A549 (cell line): Measurements from ENCODE around the gene SLC35D1.

Experiments used
- CBX2 ChIP-seq: fragments of 200-600 bp; sonication (generic); IDR thresholded peaks from 2 replicates; pipeline ENCODE4 v1.6.1; 2016; ENCODE audit warnings: low read depth, mild to moderate bottlenecking, borderline replicate concordance
- EHMT2 ChIP-seq: fragments of 200-600 bp; sonication (generic); IDR thresholded peaks from 2 replicates; pipeline ENCODE4 v1.6.1; 2016; ENCODE audit warnings: antibody characterized with exemption, low read depth, mild to moderate bottlenecking, moderate library complexity
- JUN ChIP-seq, 2 experiments: fragments of >200 bp; sonication (Bioruptor Twin); formaldehyde crosslinking; IDR thresholded peaks; 2 replicates in 1 of 2; 3 replicates in 1 of 2; pipeline ENCODE4 v1.6.1; 2016 to 2017
- JUNB ChIP-seq: fragments of >200 bp; sonication (Bioruptor Twin); formaldehyde crosslinking; IDR thresholded peaks from 2 replicates; pipeline ENCODE4 v1.6.1; 2016
- PHF8 ChIP-seq: fragments of 200-600 bp; sonication (generic); IDR thresholded peaks from 2 replicates; pipeline ENCODE4 v1.6.1; 2016; ENCODE audit warnings: low read depth, mild to moderate bottlenecking, antibody characterized with exemption, moderate library complexity, borderline replicate concordance
- RARB ChIP-seq: fragments of 250-450 bp; sonication (Bioruptor Pico); IDR thresholded peaks from 2 replicates; pipeline ENCODE4 v1.8.0; 2021; ENCODE audit warnings: mild to moderate bottlenecking, moderate library complexity
- TF ChIP-seq, protein P1 (sequence below): fragments of >200 bp; sonication (Bioruptor Twin); formaldehyde crosslinking; IDR thresholded peaks from 3 replicates; pipeline ENCODE4 v1.5.1; 2016

DNA sequence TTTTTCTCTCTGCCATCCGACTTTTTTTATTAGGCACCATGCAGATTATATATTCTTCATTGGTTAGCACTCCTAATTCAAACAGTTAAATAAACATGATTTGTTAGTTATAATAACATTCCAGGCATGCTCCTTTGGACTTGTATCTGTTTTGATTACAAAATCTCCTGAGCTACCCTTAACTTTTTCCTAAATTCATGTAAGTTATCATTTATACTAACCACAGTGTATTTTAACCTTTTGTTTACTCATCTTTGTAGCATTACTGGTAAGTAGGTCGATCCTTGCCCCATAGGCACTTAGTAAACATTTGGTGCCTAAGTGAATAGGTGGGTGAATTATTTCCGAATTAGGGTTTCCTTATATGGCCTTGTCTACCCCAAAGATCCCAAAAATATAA lies 85.4 kb downstream of the SLC35D1 start:
- TF ChIP-seq, protein P1, sequence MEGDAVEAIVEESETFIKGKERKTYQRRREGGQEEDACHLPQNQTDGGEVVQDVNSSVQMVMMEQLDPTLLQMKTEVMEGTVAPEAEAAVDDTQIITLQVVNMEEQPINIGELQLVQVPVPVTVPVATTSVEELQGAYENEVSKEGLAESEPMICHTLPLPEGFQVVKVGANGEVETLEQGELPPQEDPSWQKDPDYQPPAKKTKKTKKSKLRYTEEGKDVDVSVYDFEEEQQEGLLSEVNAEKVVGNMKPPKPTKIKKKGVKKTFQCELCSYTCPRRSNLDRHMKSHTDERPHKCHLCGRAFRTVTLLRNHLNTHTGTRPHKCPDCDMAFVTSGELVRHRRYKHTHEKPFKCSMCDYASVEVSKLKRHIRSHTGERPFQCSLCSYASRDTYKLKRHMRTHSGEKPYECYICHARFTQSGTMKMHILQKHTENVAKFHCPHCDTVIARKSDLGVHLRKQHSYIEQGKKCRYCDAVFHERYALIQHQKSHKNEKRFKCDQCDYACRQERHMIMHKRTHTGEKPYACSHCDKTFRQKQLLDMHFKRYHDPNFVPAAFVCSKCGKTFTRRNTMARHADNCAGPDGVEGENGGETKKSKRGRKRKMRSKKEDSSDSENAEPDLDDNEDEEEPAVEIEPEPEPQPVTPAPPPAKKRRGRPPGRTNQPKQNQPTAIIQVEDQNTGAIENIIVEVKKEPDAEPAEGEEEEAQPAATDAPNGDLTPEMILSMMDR, result no peak
- TF ChIP-seq JUNB (no peak), EHMT2 (no peak), JUN (IDR thresholded peaks at IDR 0.05) (no peak), RARB (no peak), CBX2 (no peak), PHF8 (no peak)
